ENCODE results near the gene ZPBP. TPM values are rescaled to one million over a fixed set of nuclear protein-coding genes. Genes with fewer than 3 reads are reported as not detected.

The ZPBP gene
- total and polyA plus RNA-seq, 2 donors (not counting 1 experiment from before 2014, with no cell fraction given), result not detected

GRCh38 chr7:50141854-50142253, 48.8 kb upstream of the ZPBP start:
- Histone ChIP-seq H3K9ac (ENCODE audit: low read length) (no peak overlapping the region), H4K20me1 (ENCODE audit: control insufficient read depth, insufficient read depth, low read length, poor library complexity, severe bottlenecking) (no peaks in the 10 kb centered on the region), H3K4me2 (replicated peaks; ENCODE audit: low read depth, low read length, poor library complexity, severe bottlenecking) (peak overlapping the region; percentile 63), H3K9me3 (ENCODE audit: control extremely low read depth in 1 of 3, control insufficient read depth in 2 of 3, insufficient read depth in 1 of 3, low read length in 2 of 3) (peaks cover 0 to 2% (median 0%) of the 10 kb centered on the region in 3 donors), H3K27me3 (replicated peaks in 1 of 4; ENCODE audit: control extremely low read depth in 1 of 4, control insufficient read depth in 3 of 4, insufficient read depth in 4 of 4, low read length in 3 of 4) (no peaks in the 10 kb centered on the region), H3K27ac (ENCODE audit: low read length in 2 of 2) (no peak overlapping the region), H3K36me3 (replicated peaks in 1 of 2; ENCODE audit: control extremely low read depth in 1 of 2, control insufficient read depth in 1 of 2, extremely low read depth in 1 of 2, insufficient read depth in 2 of 2, low read length in 1 of 2) (no peaks in the 10 kb centered on the region), H2AFZ (ENCODE audit: insufficient read depth, low read depth, low read length, poor library complexity, severe bottlenecking) (no peak overlapping the region), H3K79me2 (ENCODE audit: control insufficient read depth, insufficient read depth, low read length) (no peaks in the 10 kb centered on the region), H3K4me1 (ENCODE audit: control insufficient read depth in 2 of 2, insufficient read depth in 2 of 2, low read length in 2 of 2) (peaks cover 37 to 44% of the 10 kb centered on the region in 2 donors), H3K4me3 (ENCODE audit: control extremely low read depth in 1 of 5, extremely low read depth in 1 of 5, insufficient read depth in 1 of 5, low read depth in 2 of 5, low read length in 4 of 5) (no peak overlapping the region)
- TF ChIP-seq EZH2 (IDR thresholded peaks at IDR 0.05; ENCODE audit: borderline replicate concordance, insufficient read depth, low read depth, low read length, poor library complexity, severe bottlenecking) (no peak), CTCF (IDR thresholded peaks at IDR 0.05) (no peak)
- intact Hi-C loops (cut with micrococcal nuclease), result loop anchor here (1.0 to 2.0 kb wide), 7 partner anchors 49 to 537 kb away; partner anchors contain the start of gene ZPBP
- Mint-ChIP-seq H3K4me3 (no peak overlapping the region), H3K27me3 (no peaks in the 10 kb centered on the region), H3K27ac (no peak overlapping the region), H3K9me3 (ENCODE audit: insufficient read depth) (no peaks in the 10 kb centered on the region), H3K4me1 (peaks cover 42% of the 10 kb centered on the region)
- no peak for ATAC-seq (ENCODE audit: low read depth)
- DNase-seq, result peak; percentile 17
- ChIA-PET POLR2A (no interaction called here), CTCF (interaction anchor here (0.6 to 3.7 kb wide), 15 partner anchors 10 to 1021 kb away, joined by 3 to 38 read pairs (median 7); no protein-coding TSS in a partner anchor)
- WGBS (ENCODE audit: insufficient coverage), result no CpG with 5 or more reads among the region's 12 CpGs

DNA sequence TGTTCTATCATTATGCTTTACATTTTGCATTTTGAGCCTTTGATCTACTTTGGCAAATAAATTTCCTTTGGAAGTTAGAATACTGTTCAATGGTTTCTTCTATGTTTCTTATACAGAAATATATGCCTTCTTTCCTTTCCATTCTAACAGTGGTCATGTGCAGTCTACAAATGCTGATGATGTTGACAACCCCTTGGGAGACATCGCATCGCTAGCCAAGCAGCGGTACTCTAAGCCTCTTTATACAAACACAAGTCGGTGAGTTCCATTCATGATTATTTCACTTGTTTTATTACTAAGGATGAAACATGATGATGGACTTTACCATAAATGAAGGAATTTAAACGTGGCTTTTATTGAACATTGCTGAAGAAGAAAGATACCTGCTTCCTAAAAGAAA, 48.1 kb upstream of the ZPBP start:
- Histone ChIP-seq H3K4me3 (ENCODE audit: control extremely low read depth in 1 of 5, extremely low read depth in 1 of 5, insufficient read depth in 1 of 5, low read depth in 2 of 5, low read length in 4 of 5) (no peak overlapping the region), H3K27ac (ENCODE audit: low read length in 2 of 2) (peak overlapping the region in 1 of 2 donors; percentile 28), H3K36me3 (replicated peaks in 1 of 2; ENCODE audit: control extremely low read depth in 1 of 2, control insufficient read depth in 1 of 2, extremely low read depth in 1 of 2, insufficient read depth in 2 of 2, low read length in 1 of 2) (no peaks in the 10 kb centered on the region), H3K9me3 (ENCODE audit: control extremely low read depth in 1 of 3, control insufficient read depth in 2 of 3, insufficient read depth in 1 of 3, low read length in 2 of 3) (peaks cover 0 to 2% (median 0%) of the 10 kb centered on the region in 3 donors), H4K20me1 (ENCODE audit: control insufficient read depth, insufficient read depth, low read length, poor library complexity, severe bottlenecking) (no peaks in the 10 kb centered on the region), H3K4me2 (replicated peaks; ENCODE audit: low read depth, low read length, poor library complexity, severe bottlenecking) (no peak overlapping the region), H3K9ac (ENCODE audit: low read length) (no peak overlapping the region), H3K79me2 (ENCODE audit: control insufficient read depth, insufficient read depth, low read length) (no peaks in the 10 kb centered on the region), H3K4me1 (ENCODE audit: control insufficient read depth in 2 of 2, insufficient read depth in 2 of 2, low read length in 2 of 2) (peaks cover 29 to 36% of the 10 kb centered on the region in 2 donors), H3K27me3 (replicated peaks in 1 of 4; ENCODE audit: control extremely low read depth in 1 of 4, control insufficient read depth in 3 of 4, insufficient read depth in 4 of 4, low read length in 3 of 4) (no peaks in the 10 kb centered on the region), H2AFZ (ENCODE audit: insufficient read depth, low read depth, low read length, poor library complexity, severe bottlenecking) (peak overlapping the region; percentile 14)
- peaks cover 35% of the 10 kb centered on the region for H3K4me1 Mint-ChIP-seq
- no peaks in the 10 kb centered on the region for H3K27me3 Mint-ChIP-seq
- no peaks in the 10 kb centered on the region for H3K9me3 Mint-ChIP-seq (ENCODE audit: insufficient read depth)
- intact Hi-C loops (cut with micrococcal nuclease), result no loop called here
- peak overlapping the region; percentile 15 for H3K4me3 Mint-ChIP-seq
- ATAC-seq (ENCODE audit: low read depth) (peak; percentile 37), DNase-seq (peak; percentile 48)
- CTCF ChIA-PET, result no interaction called here
- POLR2A ChIA-PET, result no interaction called here
- no peak for TF ChIP-seq EZH2 (IDR thresholded peaks at IDR 0.05; ENCODE audit: borderline replicate concordance, insufficient read depth, low read depth, low read length, poor library complexity, severe bottlenecking)
- no peak for TF ChIP-seq CTCF (IDR thresholded peaks at IDR 0.05)
- WGBS (ENCODE audit: insufficient coverage), result 57% methylated on average over 1 of the region's 5 CpGs
- H3K27ac Mint-ChIP-seq, result no peak overlapping the region

Measured in B cell (primary cell).